Loucy (cell line): Measurements from ENCODE around the gene LRRC38.

Source experiments
- H2AFZ ChIP-seq: fragments of 200-600 bp; sonication (generic); 2 replicates; pipeline ENCODE4 v1.6.0; 2016; ENCODE audit warnings: antibody characterized with exemption, mild to moderate bottlenecking, low read length, moderate library complexity
- H3F3A ChIP-seq: fragments of 200-600 bp; 2 replicates; pipeline ENCODE4 v1.6.0; 2016; ENCODE audit warnings: antibody characterized with exemption, low read depth, mild to moderate bottlenecking
- H3K27me3 ChIP-seq: fragments of 200-600 bp; sonication (generic); 2 replicates; pipeline ENCODE4 v1.6.1; 2014; ENCODE audit warnings: low read length, mild to moderate bottlenecking; ENCODE audit not compliant: insufficient read depth, poor library complexity, severe bottlenecking
- H3K36me3 ChIP-seq: fragments of 200-600 bp; sonication (generic); 2 replicates; pipeline ENCODE4 v1.6.1; 2016; ENCODE audit warnings: low read length; ENCODE audit not compliant: insufficient read depth
- H3K4me1 ChIP-seq: fragments of 200-600 bp; sonication (generic); 2 replicates; pipeline ENCODE4 v1.5.1; 2014; ENCODE audit warnings: low read length, mild to moderate bottlenecking; ENCODE audit not compliant: insufficient read depth, poor library complexity, severe bottlenecking
- H3K4me2 ChIP-seq: fragments of 200-600 bp; sonication (generic); 2 replicates; pipeline ENCODE4 v1.6.0; 2014; ENCODE audit warnings: antibody characterized with exemption, low read length, low read depth, mild to moderate bottlenecking; ENCODE audit not compliant: poor library complexity, severe bottlenecking
- H3K4me3 ChIP-seq: fragments of 200-600 bp; sonication (generic); 2 replicates; pipeline ENCODE4 v1.5.1; 2014; ENCODE audit warnings: low read length, mild to moderate bottlenecking, mixed read lengths; ENCODE audit not compliant: poor library complexity, severe bottlenecking
- H3K79me2 ChIP-seq: fragments of 200-600 bp; sonication (generic); 2 replicates; pipeline ENCODE4 v1.6.1; 2014; ENCODE audit warnings: low read length; ENCODE audit not compliant: insufficient read depth
- H3K9ac ChIP-seq: fragments of 200-600 bp; sonication (generic); 2 replicates; pipeline ENCODE4 v1.6.0; 2014; ENCODE audit warnings: mild to moderate bottlenecking, low read depth, low read length, moderate library complexity; ENCODE audit not compliant: poor library complexity, severe bottlenecking
- H3K9me2 ChIP-seq: fragments of 200-600 bp; sonication (generic); replicated peaks from 2 replicates; pipeline ENCODE4 v1.6.1; 2016; ENCODE audit warnings: low read depth, low read length, mixed read lengths
- H3K9me3 ChIP-seq: fragments of 200-600 bp; sonication (generic); 2 replicates; pipeline ENCODE4 v1.6.1; 2014; ENCODE audit warnings: mild to moderate bottlenecking, antibody characterized with exemption, low read length, low read depth; ENCODE audit not compliant: insufficient read depth
- H4K20me1 ChIP-seq: fragments of 200-600 bp; sonication (generic); 2 replicates; pipeline ENCODE4 v1.6.0; 2014; ENCODE audit warnings: antibody characterized with exemption, low read length, mild to moderate bottlenecking; ENCODE audit not compliant: insufficient read depth, poor library complexity, severe bottlenecking
- EZH2phosphoT487 ChIP-seq: fragments of 200-600 bp; IDR thresholded peaks from 2 replicates; pipeline ENCODE4 v1.6.1; 2018; ENCODE audit warnings: antibody characterized with exemption, mild to moderate bottlenecking, moderate library complexity, borderline replicate concordance
- TF ChIP-seq, protein P1 (sequence below): fragments of 200-600 bp; sonication (generic); conservative IDR thresholded peaks from 2 replicates; pipeline ENCODE4 v1.5.1; 2014; ENCODE audit warnings: mild to moderate bottlenecking, antibody characterized with exemption, low read length

LRRC38 gene

DNA sequence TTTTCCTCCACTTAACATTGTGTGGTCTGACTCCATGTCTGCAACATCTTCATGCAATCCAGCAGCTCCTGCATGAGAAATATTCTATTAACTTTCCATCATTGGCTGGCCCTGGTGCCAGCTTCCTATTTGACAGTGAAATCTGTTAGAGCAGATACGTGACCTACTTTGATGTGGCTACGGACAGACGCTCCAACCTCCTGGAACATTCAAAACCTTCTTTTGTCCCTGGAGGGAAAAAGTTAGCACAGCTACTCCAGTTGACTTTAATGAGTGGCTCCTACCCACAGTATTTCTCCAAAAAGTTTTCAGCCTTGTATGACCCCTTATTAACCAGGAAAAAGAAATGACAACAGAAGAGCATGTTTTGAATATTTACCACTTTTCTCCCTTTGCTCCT is 81.6 kb downstream of the LRRC38 start:
- Histone ChIP-seq H3K9ac (no peak overlapping the region), H3F3A (no peaks in the 10 kb centered on the region), H3K9me2 (no peaks in the 10 kb centered on the region), H3K27me3 (no peaks in the 10 kb centered on the region), H3K4me3 (no peak overlapping the region), H3K79me2 (no peaks in the 10 kb centered on the region), H2AFZ (no peak overlapping the region), H3K4me1 (no peaks in the 10 kb centered on the region), H3K4me2 (no peak overlapping the region), H3K36me3 (no peaks in the 10 kb centered on the region), H4K20me1 (no peaks in the 10 kb centered on the region), H3K9me3 (no peaks in the 10 kb centered on the region)
- TF ChIP-seq, protein P1, sequence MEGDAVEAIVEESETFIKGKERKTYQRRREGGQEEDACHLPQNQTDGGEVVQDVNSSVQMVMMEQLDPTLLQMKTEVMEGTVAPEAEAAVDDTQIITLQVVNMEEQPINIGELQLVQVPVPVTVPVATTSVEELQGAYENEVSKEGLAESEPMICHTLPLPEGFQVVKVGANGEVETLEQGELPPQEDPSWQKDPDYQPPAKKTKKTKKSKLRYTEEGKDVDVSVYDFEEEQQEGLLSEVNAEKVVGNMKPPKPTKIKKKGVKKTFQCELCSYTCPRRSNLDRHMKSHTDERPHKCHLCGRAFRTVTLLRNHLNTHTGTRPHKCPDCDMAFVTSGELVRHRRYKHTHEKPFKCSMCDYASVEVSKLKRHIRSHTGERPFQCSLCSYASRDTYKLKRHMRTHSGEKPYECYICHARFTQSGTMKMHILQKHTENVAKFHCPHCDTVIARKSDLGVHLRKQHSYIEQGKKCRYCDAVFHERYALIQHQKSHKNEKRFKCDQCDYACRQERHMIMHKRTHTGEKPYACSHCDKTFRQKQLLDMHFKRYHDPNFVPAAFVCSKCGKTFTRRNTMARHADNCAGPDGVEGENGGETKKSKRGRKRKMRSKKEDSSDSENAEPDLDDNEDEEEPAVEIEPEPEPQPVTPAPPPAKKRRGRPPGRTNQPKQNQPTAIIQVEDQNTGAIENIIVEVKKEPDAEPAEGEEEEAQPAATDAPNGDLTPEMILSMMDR = no peak
- no peak for TF ChIP-seq EZH2phosphoT487

GRCh38 chr1:13430495-13430894 is 83.3 kb downstream of the LRRC38 start:
- H3K9ac ChIP-seq = no peak overlapping the region
- no peaks in the 10 kb centered on the region for H3K36me3 ChIP-seq
- H3F3A ChIP-seq = no peaks in the 10 kb centered on the region
- no peaks in the 10 kb centered on the region for H4K20me1 ChIP-seq
- H3K4me3 ChIP-seq = no peak overlapping the region
- H2AFZ ChIP-seq = no peak overlapping the region
- no peak for TF ChIP-seq EZH2phosphoT487
- TF ChIP-seq, protein P1 = no peak
- H3K27me3 ChIP-seq = no peaks in the 10 kb centered on the region
- no peaks in the 10 kb centered on the region for H3K9me2 ChIP-seq
- H3K4me1 ChIP-seq = no peaks in the 10 kb centered on the region
- no peaks in the 10 kb centered on the region for H3K9me3 ChIP-seq
- H3K79me2 ChIP-seq = no peaks in the 10 kb centered on the region
- H3K4me2 ChIP-seq = no peak overlapping the region
